GM12865 (cell line): ENCODE data around the gene NDUFA3.

Experiments used
- DNase-seq: peaks from one replicate; pipeline ENCODE4 v3.0.0; 2010; ENCODE audit warnings: low read depth
- H3K4me3 ChIP-seq: 2 replicates; pipeline ENCODE4 v1.5.1; 2011; ENCODE audit warnings: mild to moderate bottlenecking, low read depth, low read length, control low read depth
- CTCF ChIP-seq: IDR thresholded peaks from 2 replicates; pipeline ENCODE4 v1.5.1; 2011; ENCODE audit warnings: low read length, control low read depth, low read depth, inconsistent platforms; ENCODE audit not compliant: insufficient read depth; ENCODE audit errors: missing control alignments

Gene NDUFA3

GRCh38 chr19:54108496-54108895 lies 5.8 kb downstream of the NDUFA3 start:
- DNase-seq, result peak; percentile 1
- H3K4me3 ChIP-seq, result no peak overlapping the region
- TF ChIP-seq CTCF, result no peak

GRCh38 chr19:54109651-54110050 lies 7.0 kb downstream of the NDUFA3 start:
- TF ChIP-seq CTCF, result no peak
- no peak overlapping the region for H3K4me3 ChIP-seq
- DNase-seq, result no peak

GRCh38 chr19:54114340-54115108 lies 11.9 kb downstream of the NDUFA3 start:
- no peak for TF ChIP-seq CTCF
- H3K4me3 ChIP-seq, result peak overlapping the region; percentile 76
- peak; percentile 72 for DNase-seq

DNA sequence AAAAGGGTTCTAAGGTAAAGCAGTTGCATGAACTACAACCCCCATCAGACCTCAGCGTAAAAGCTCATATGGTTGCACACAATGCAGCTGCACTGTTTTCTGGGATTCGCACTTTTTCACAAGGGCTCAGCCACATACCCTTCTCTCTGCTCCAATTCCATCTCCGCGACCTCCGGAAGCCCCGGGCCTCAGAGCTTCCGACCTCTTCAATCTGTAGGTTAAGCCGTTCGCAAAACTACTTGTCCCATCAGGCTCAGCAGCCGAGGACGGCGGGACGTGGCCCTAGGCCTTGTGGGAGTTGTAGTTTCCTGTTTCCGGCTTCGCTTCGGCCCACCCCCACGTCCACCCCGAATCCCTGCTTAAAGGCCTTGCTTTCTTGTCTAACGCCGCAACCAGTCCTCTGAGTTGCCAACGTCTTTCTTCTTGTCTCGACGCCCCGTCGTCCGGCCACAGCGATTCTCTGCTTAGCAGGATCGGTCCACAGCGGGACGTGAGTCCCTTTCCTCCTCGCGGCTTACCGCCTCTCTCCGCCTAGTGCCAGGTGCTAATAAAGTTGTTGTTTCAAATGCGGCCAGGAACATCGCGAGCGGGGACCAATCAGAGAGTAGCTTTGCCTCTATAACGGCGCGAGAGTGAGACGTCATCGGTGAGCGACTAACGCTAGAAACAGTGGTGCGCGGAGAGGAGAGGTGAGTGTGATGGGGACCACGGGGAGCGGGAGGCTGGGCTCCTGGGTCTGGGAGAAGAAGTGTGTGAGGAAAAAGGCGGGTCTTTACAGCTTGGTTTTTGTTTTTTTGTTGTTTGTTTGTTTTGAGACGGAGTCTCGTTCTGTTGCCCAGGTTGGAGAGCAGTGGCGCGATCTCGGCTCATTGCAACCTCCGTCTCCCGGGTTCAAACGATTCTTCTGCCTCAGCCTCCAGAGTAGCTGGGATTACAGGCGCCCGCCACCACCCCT lies 12.7 kb downstream of the NDUFA3 start, which contains the start of the genes PRPF31 and TFPT:
Gene PRPF31, plus strand, starts transcription at position 646 of the 955 bp plus-strand sequence. CDS start 2,525 bp downstream, outside the sequence.
Gene TFPT, minus strand, starts transcription at position 549 of the 955 bp plus-strand sequence. Its CDS starts 388 bp downstream, at position 161.
- H3K4me3 ChIP-seq, result peak within 1 kb of the TSS; percentile 76
- TF ChIP-seq CTCF, result no peak
- peak; percentile 98 for DNase-seq

DNA sequence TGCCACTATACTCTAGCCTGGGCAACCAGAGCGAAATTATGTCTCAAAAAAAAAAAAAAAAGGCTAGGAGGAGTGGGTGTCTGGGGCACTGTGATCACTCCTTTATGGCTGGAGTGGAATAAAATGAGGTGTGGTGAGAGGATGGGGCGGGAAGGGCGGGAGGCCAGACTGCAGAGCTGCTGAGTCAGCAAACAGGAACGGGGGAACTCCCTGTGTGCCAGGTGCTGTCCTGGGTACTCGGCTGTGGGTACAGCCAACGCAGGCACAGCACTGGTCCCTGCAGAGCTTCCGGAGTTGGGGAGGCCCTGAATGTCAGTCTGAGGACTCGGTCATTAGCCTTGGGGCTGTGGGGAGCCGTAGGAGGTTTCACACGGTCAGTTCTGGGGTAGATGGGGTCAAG lies 18.6 kb downstream of the NDUFA3 start:
- DNase-seq, result no peak
- H3K4me3 ChIP-seq, result no peak overlapping the region
- TF ChIP-seq CTCF, result no peak

- H3K4me3 ChIP-seq, result no peak overlapping the region
- no peak for TF ChIP-seq CTCF
- DNase-seq, result no peak
Observed at GRCh38 chr19:54123682-54124081, 21.0 kb downstream of the NDUFA3 start.
